GM23338 (cell line): Measurements from ENCODE around the gene JOSD2. TPM values are rescaled to one million over a fixed set of nuclear protein-coding genes. Genes with fewer than 3 reads are reported as not detected.
A peak's percentile ranks its signal among the peaks of the same experiment; 100 is the strongest.

Experiments used
- ATAC-seq: fragments of 200-7000 bp; cut with Tn5 transposase; 3 replicates; pipeline ENCODE4 v1.9.1; 2020
- DNase-seq: peaks from one replicate; pipeline ENCODE4 v3.0.0-alpha.2; 2015; ENCODE audit warnings: low spot score
- H2AFZ ChIP-seq: fragments of 200-600 bp; sonication (generic); 2 replicates; pipeline ENCODE4 v1.8.0; 2016; ENCODE audit warnings: antibody characterized with exemption, mild to moderate bottlenecking, moderate library complexity
- H3F3A ChIP-seq: fragments of 200-600 bp; sonication (generic); replicated peaks from 2 replicates; pipeline ENCODE4 v1.8.0; 2017; ENCODE audit warnings: antibody characterized with exemption, mixed run types, low read depth
- H3K27ac ChIP-seq: fragments of 200-600 bp; sonication (generic); 2 replicates; pipeline ENCODE4 v1.6.1; 2016; ENCODE audit warnings: low read depth
- H3K27me3 ChIP-seq: fragments of 200-600 bp; sonication (generic); 2 replicates; pipeline ENCODE4 v1.8.0; 2016; ENCODE audit warnings: mild to moderate bottlenecking, mixed run types, moderate library complexity; ENCODE audit not compliant: insufficient read depth
- H3K36me3 ChIP-seq: fragments of 200-600 bp; sonication (generic); 2 replicates; pipeline ENCODE4 v1.8.0; 2016; ENCODE audit warnings: mild to moderate bottlenecking; ENCODE audit not compliant: insufficient read depth
- H3K4me1 ChIP-seq: fragments of 200-600 bp; sonication (generic); 2 replicates; pipeline ENCODE4 v1.8.0; 2016; ENCODE audit warnings: mild to moderate bottlenecking, moderate library complexity; ENCODE audit not compliant: insufficient read depth
- H3K4me2 ChIP-seq: fragments of 200-600 bp; sonication (generic); 2 replicates; pipeline ENCODE4 v1.7.1; 2017; ENCODE audit warnings: mixed run types
- H3K4me3 ChIP-seq: fragments of 200-600 bp; sonication (generic); 2 replicates; pipeline ENCODE4 v1.6.1; 2016; ENCODE audit warnings: mixed run types
- H3K79me2 ChIP-seq: fragments of 200-600 bp; sonication (generic); replicated peaks from 2 replicates; pipeline ENCODE4 v1.8.0; 2017; ENCODE audit warnings: mild to moderate bottlenecking; ENCODE audit not compliant: insufficient read depth
- H3K9me2 ChIP-seq: fragments of 200-600 bp; sonication (generic); 2 replicates; pipeline ENCODE4 v1.8.0; 2017; ENCODE audit not compliant: insufficient read depth
- H4K20me1 ChIP-seq: fragments of 200-600 bp; sonication (generic); replicated peaks from 2 replicates; pipeline ENCODE4 v1.8.0; 2017; ENCODE audit warnings: mild to moderate bottlenecking; ENCODE audit not compliant: insufficient read depth
- H3K27ac Mint-ChIP-seq: 2 replicates; pipeline ENCODE4 v1.8.0; 2020; ENCODE audit warnings: inconsistent platforms, mild to moderate bottlenecking, moderate library complexity, mixed read lengths
- H3K27me3 Mint-ChIP-seq: 3 replicates; pipeline ENCODE4 v1.8.0; 2022; ENCODE audit warnings: low read depth, mild to moderate bottlenecking, moderate library complexity, mixed read lengths, inconsistent platforms; ENCODE audit not compliant: insufficient read depth, poor library complexity
- H3K36me3 Mint-ChIP-seq: 3 replicates; pipeline ENCODE4 v1.8.0; 2021; ENCODE audit warnings: low read depth, mild to moderate bottlenecking, inconsistent platforms, moderate library complexity, mixed read lengths
- H3K4me1 Mint-ChIP-seq: 3 replicates; pipeline ENCODE4 v1.8.0; 2020; ENCODE audit warnings: mild to moderate bottlenecking, inconsistent platforms, mixed read lengths
- H3K4me3 Mint-ChIP-seq: 3 replicates; pipeline ENCODE4 v1.8.0; 2021; ENCODE audit warnings: moderate library complexity, mild to moderate bottlenecking, inconsistent platforms, mixed read lengths
- H3K9me3 Mint-ChIP-seq: 3 replicates; pipeline ENCODE4 v1.8.0; 2020; ENCODE audit warnings: moderate library complexity, mild to moderate bottlenecking, inconsistent platforms, mixed read lengths
- CREB1 ChIP-seq: fragments of 250-450 bp; sonication (Bioruptor Pico); IDR thresholded peaks from 2 replicates; pipeline ENCODE4 v1.5.0; 2020; ENCODE audit warnings: low read depth, mild to moderate bottlenecking, moderate library complexity
- CTCF ChIP-seq, 2 experiments: fragments of 200-600 bp in 1 of 2; sonication (generic) in 1 of 2; conservative IDR thresholded peaks; 2 replicates each; pipeline versions ENCODE4 v1.5.1 to v1.6.1; 2016 to 2017; ENCODE audit warnings: antibody characterized with exemption in 2 of 2, low read depth in 2 of 2, mild to moderate bottlenecking in 2 of 2, moderate library complexity in 1 of 2
- EZH2 ChIP-seq: fragments of 200-600 bp; sonication (generic); IDR thresholded peaks from one replicate; pipeline ENCODE4 v1.8.0; 2017; ENCODE audit warnings: antibody characterized with exemption, mild to moderate bottlenecking, low read depth; ENCODE audit not compliant: unreplicated experiment
- NANOG ChIP-seq: IDR thresholded peaks from 2 replicates; pipeline ENCODE4 v1.6.1; 2016; ENCODE audit warnings: antibody characterized with exemption, borderline replicate concordance
- REST ChIP-seq: IDR thresholded peaks from one replicate; pipeline ENCODE4 v1.6.1; 2018; ENCODE audit warnings: antibody characterized with exemption; ENCODE audit not compliant: unreplicated experiment
- STAT1 ChIP-seq: IDR thresholded peaks from one replicate; pipeline ENCODE4 v1.6.1; 2016; ENCODE audit warnings: antibody characterized with exemption; ENCODE audit not compliant: unreplicated experiment
- ZNF114 ChIP-seq: fragments of 250-450 bp; sonication (Bioruptor Pico); IDR thresholded peaks from 2 replicates; pipeline ENCODE4 v1.5.0; 2020; ENCODE audit warnings: mild to moderate bottlenecking, moderate library complexity
- polyA plus RNA-seq: library from polyadenylated mRNA; unstranded; fragments of >200 nt; fragmentation: Nextera tagmentation; extraction: Ambion mirVana; gene quantifications from 2 replicates; pipeline ENCODE4 v1.2.1, GENCODE V29; 2016
- total RNA-seq: library from RNA; depleted of rRNA; stranded (reverse); fragments of >200 nt; shearing (Covaris generic); gene quantifications from 2 replicates; pipeline ENCODE4 v1.2.3, GENCODE V29; 2014
- TF ChIP-seq, protein P1 (sequence below): fragments of 250-450 bp; sonication (Bioruptor Pico); IDR thresholded peaks from 2 replicates; pipeline ENCODE4 v1.5.0; 2020; ENCODE audit warnings: mild to moderate bottlenecking, moderate library complexity

The JOSD2 gene
- total and polyA plus RNA-seq, 2 experiments from 2014 or later: 3.3 to 5.8 TPM

GRCh38 chr19:50551715-50552187, 40.8 kb upstream of the JOSD2 start:
- H3K27ac ChIP-seq: no peak overlapping the region
- TF ChIP-seq STAT1 (no peak), EZH2 (peak; percentile 25)
- Mint-ChIP-seq H3K9me3 (peaks cover 87% of the 10 kb centered on the region), H3K4me1 (no peaks in the 10 kb centered on the region), H3K27me3 (peaks cover 11% of the 10 kb centered on the region), H3K36me3 (peaks cover 42% of the 10 kb centered on the region), H3K27ac (no peak overlapping the region), H3K4me3 (no peak overlapping the region)
- H3K4me1 ChIP-seq: peaks cover 6% of the 10 kb centered on the region
- peaks cover 61% of the 10 kb centered on the region for H3K27me3 ChIP-seq
- H3K4me2 ChIP-seq: peak overlapping the region; percentile 97
- no peak for ATAC-seq
- H3F3A ChIP-seq: no peaks in the 10 kb centered on the region
- H4K20me1 ChIP-seq: no peaks in the 10 kb centered on the region
- H3K36me3 ChIP-seq: no peaks in the 10 kb centered on the region
- peak overlapping the region; percentile 47; the same call in 1 of the 2 replicates for H2AFZ ChIP-seq
- H3K79me2 ChIP-seq: no peaks in the 10 kb centered on the region
- DNase-seq: peak; percentile 70
- peak overlapping the region; percentile 79 for H3K4me3 ChIP-seq
- no peaks in the 10 kb centered on the region for H3K9me2 ChIP-seq

GRCh38 chr19:50551034-50551714, 40.2 kb upstream of the JOSD2 start:
- Mint-ChIP-seq H3K27me3 (peaks cover 11% of the 10 kb centered on the region), H3K36me3 (peaks cover 46% of the 10 kb centered on the region), H3K27ac (no peak overlapping the region), H3K9me3 (peaks cover 88% of the 10 kb centered on the region), H3K4me3 (no peak overlapping the region), H3K4me1 (no peaks in the 10 kb centered on the region)
- DNase-seq: no peak
- no peaks in the 10 kb centered on the region for H3K36me3 ChIP-seq
- H3K4me2 ChIP-seq: peak overlapping the region; percentile 97
- H2AFZ ChIP-seq: peak overlapping the region; percentile 47; the same call in 1 of the 2 replicates
- no peaks in the 10 kb centered on the region for H3K79me2 ChIP-seq
- peak overlapping the region; percentile 79 for H3K4me3 ChIP-seq
- H3K4me1 ChIP-seq: peaks cover 6% of the 10 kb centered on the region
- no peaks in the 10 kb centered on the region for H4K20me1 ChIP-seq
- peaks cover 61% of the 10 kb centered on the region for H3K27me3 ChIP-seq
- no peak overlapping the region for H3K27ac ChIP-seq
- H3F3A ChIP-seq: no peaks in the 10 kb centered on the region
- H3K9me2 ChIP-seq: no peaks in the 10 kb centered on the region
- no peak for ATAC-seq
- TF ChIP-seq NANOG (no peak), REST (no peak), ZNF114 (CRISPR knock-in tag) (no peak), CREB1 (CRISPR knock-in tag) (no peak), CTCF (conservative IDR thresholded peaks at IDR 0.05; ENCODE audit: low read depth in 2 of 2) (no peak), EZH2 (no peak), STAT1 (no peak)
- TF ChIP-seq, protein P1, sequence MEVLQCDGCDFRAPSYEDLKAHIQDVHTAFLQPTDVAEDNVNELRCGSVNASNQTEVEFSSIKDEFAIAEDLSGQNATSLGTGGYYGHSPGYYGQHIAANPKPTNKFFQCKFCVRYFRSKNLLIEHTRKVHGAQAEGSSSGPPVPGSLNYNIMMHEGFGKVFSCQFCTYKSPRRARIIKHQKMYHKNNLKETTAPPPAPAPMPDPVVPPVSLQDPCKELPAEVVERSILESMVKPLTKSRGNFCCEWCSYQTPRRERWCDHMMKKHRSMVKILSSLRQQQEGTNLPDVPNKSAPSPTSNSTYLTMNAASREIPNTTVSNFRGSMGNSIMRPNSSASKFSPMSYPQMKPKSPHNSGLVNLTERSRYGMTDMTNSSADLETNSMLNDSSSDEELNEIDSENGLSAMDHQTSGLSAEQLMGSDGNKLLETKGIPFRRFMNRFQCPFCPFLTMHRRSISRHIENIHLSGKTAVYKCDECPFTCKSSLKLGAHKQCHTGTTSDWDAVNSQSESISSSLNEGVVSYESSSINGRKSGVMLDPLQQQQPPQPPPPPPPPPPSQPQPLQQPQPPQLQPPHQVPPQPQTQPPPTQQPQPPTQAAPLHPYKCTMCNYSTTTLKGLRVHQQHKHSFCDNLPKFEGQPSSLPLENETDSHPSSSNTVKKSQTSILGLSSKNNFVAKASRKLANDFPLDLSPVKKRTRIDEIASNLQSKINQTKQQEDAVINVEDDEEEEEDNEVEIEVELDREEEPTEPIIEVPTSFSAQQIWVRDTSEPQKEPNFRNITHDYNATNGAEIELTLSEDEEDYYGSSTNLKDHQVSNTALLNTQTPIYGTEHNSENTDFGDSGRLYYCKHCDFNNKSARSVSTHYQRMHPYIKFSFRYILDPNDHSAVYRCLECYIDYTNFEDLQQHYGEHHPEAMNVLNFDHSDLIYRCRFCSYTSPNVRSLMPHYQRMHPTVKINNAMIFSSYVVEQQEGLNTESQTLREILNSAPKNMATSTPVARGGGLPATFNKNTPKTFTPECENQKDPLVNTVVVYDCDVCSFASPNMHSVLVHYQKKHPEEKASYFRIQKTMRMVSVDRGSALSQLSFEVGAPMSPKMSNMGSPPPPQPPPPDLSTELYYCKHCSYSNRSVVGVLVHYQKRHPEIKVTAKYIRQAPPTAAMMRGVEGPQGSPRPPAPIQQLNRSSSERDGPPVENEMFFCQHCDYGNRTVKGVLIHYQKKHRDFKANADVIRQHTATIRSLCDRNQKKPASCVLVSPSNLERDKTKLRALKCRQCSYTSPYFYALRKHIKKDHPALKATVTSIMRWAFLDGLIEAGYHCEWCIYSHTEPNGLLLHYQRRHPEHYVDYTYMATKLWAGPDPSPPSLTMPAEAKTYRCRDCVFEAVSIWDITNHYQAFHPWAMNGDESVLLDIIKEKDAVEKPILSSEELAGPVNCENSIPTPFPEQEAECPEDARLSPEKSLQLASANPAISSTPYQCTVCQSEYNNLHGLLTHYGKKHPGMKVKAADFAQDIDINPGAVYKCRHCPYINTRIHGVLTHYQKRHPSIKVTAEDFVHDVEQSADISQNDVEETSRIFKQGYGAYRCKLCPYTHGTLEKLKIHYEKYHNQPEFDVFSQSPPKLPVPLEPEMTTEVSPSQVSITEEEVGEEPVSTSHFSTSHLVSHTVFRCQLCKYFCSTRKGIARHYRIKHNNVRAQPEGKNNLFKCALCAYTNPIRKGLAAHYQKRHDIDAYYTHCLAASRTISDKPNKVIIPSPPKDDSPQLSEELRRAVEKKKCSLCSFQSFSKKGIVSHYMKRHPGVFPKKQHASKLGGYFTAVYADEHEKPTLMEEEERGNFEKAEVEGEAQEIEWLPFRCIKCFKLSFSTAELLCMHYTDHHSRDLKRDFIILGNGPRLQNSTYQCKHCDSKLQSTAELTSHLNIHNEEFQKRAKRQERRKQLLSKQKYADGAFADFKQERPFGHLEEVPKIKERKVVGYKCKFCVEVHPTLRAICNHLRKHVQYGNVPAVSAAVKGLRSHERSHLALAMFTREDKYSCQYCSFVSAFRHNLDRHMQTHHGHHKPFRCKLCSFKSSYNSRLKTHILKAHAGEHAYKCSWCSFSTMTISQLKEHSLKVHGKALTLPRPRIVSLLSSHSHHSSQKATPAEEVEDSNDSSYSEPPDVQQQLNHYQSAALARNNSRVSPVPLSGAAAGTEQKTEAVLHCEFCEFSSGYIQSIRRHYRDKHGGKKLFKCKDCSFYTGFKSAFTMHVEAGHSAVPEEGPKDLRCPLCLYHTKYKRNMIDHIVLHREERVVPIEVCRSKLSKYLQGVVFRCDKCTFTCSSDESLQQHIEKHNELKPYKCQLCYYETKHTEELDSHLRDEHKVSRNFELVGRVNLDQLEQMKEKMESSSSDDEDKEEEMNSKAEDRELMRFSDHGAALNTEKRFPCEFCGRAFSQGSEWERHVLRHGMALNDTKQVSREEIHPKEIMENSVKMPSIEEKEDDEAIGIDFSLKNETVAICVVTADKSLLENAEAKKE (CRISPR knock-in tag): no peak
